GM23338 (cell line): Measurements from ENCODE around the gene EIF2B5. TPM values are rescaled to one million over a fixed set of nuclear protein-coding genes. Genes with fewer than 3 reads are reported as not detected.

ENCODE experiments used
- ATAC-seq: fragments of 200-7000 bp; cut with Tn5 transposase; 3 replicates; pipeline ENCODE4 v1.9.1; 2020
- DNase-seq: peaks from one replicate; pipeline ENCODE4 v3.0.0-alpha.2; 2015; ENCODE audit warnings: low spot score
- H2AFZ ChIP-seq: fragments of 200-600 bp; sonication (generic); 2 replicates; pipeline ENCODE4 v1.8.0; 2016; ENCODE audit warnings: antibody characterized with exemption, mild to moderate bottlenecking, moderate library complexity
- H3F3A ChIP-seq: fragments of 200-600 bp; sonication (generic); replicated peaks from 2 replicates; pipeline ENCODE4 v1.8.0; 2017; ENCODE audit warnings: antibody characterized with exemption, mixed run types, low read depth
- H3K27ac ChIP-seq: fragments of 200-600 bp; sonication (generic); 2 replicates; pipeline ENCODE4 v1.6.1; 2016; ENCODE audit warnings: low read depth
- H3K27me3 ChIP-seq: fragments of 200-600 bp; sonication (generic); 2 replicates; pipeline ENCODE4 v1.8.0; 2016; ENCODE audit warnings: mild to moderate bottlenecking, mixed run types, moderate library complexity; ENCODE audit not compliant: insufficient read depth
- H3K36me3 ChIP-seq: fragments of 200-600 bp; sonication (generic); 2 replicates; pipeline ENCODE4 v1.8.0; 2016; ENCODE audit warnings: mild to moderate bottlenecking; ENCODE audit not compliant: insufficient read depth
- H3K4me1 ChIP-seq: fragments of 200-600 bp; sonication (generic); 2 replicates; pipeline ENCODE4 v1.8.0; 2016; ENCODE audit warnings: mild to moderate bottlenecking, moderate library complexity; ENCODE audit not compliant: insufficient read depth
- H3K4me2 ChIP-seq: fragments of 200-600 bp; sonication (generic); 2 replicates; pipeline ENCODE4 v1.7.1; 2017; ENCODE audit warnings: mixed run types
- H3K4me3 ChIP-seq: fragments of 200-600 bp; sonication (generic); 2 replicates; pipeline ENCODE4 v1.6.1; 2016; ENCODE audit warnings: mixed run types
- H3K79me2 ChIP-seq: fragments of 200-600 bp; sonication (generic); replicated peaks from 2 replicates; pipeline ENCODE4 v1.8.0; 2017; ENCODE audit warnings: mild to moderate bottlenecking; ENCODE audit not compliant: insufficient read depth
- H3K9me2 ChIP-seq: fragments of 200-600 bp; sonication (generic); 2 replicates; pipeline ENCODE4 v1.8.0; 2017; ENCODE audit not compliant: insufficient read depth
- H4K20me1 ChIP-seq: fragments of 200-600 bp; sonication (generic); replicated peaks from 2 replicates; pipeline ENCODE4 v1.8.0; 2017; ENCODE audit warnings: mild to moderate bottlenecking; ENCODE audit not compliant: insufficient read depth
- H3K27ac Mint-ChIP-seq: 2 replicates; pipeline ENCODE4 v1.8.0; 2020; ENCODE audit warnings: inconsistent platforms, mild to moderate bottlenecking, moderate library complexity, mixed read lengths
- H3K27me3 Mint-ChIP-seq: 3 replicates; pipeline ENCODE4 v1.8.0; 2022; ENCODE audit warnings: low read depth, mild to moderate bottlenecking, moderate library complexity, mixed read lengths, inconsistent platforms; ENCODE audit not compliant: insufficient read depth, poor library complexity
- H3K36me3 Mint-ChIP-seq: 3 replicates; pipeline ENCODE4 v1.8.0; 2021; ENCODE audit warnings: low read depth, mild to moderate bottlenecking, inconsistent platforms, moderate library complexity, mixed read lengths
- H3K4me1 Mint-ChIP-seq: 3 replicates; pipeline ENCODE4 v1.8.0; 2020; ENCODE audit warnings: mild to moderate bottlenecking, inconsistent platforms, mixed read lengths
- H3K4me3 Mint-ChIP-seq: 3 replicates; pipeline ENCODE4 v1.8.0; 2021; ENCODE audit warnings: moderate library complexity, mild to moderate bottlenecking, inconsistent platforms, mixed read lengths
- H3K9me3 Mint-ChIP-seq: 3 replicates; pipeline ENCODE4 v1.8.0; 2020; ENCODE audit warnings: moderate library complexity, mild to moderate bottlenecking, inconsistent platforms, mixed read lengths
- CREB1 ChIP-seq: fragments of 250-450 bp; sonication (Bioruptor Pico); IDR thresholded peaks from 2 replicates; pipeline ENCODE4 v1.5.0; 2020; ENCODE audit warnings: low read depth, mild to moderate bottlenecking, moderate library complexity
- EZH2 ChIP-seq: fragments of 200-600 bp; sonication (generic); IDR thresholded peaks from one replicate; pipeline ENCODE4 v1.8.0; 2017; ENCODE audit warnings: antibody characterized with exemption, mild to moderate bottlenecking, low read depth; ENCODE audit not compliant: unreplicated experiment
- NANOG ChIP-seq: IDR thresholded peaks from 2 replicates; pipeline ENCODE4 v1.6.1; 2016; ENCODE audit warnings: antibody characterized with exemption, borderline replicate concordance
- STAT1 ChIP-seq: IDR thresholded peaks from one replicate; pipeline ENCODE4 v1.6.1; 2016; ENCODE audit warnings: antibody characterized with exemption; ENCODE audit not compliant: unreplicated experiment
- ZNF114 ChIP-seq: fragments of 250-450 bp; sonication (Bioruptor Pico); IDR thresholded peaks from 2 replicates; pipeline ENCODE4 v1.5.0; 2020; ENCODE audit warnings: mild to moderate bottlenecking, moderate library complexity
- polyA plus RNA-seq: library from polyadenylated mRNA; unstranded; fragments of >200 nt; fragmentation: Nextera tagmentation; extraction: Ambion mirVana; gene quantifications from 2 replicates; pipeline ENCODE4 v1.2.1, GENCODE V29; 2016
- total RNA-seq: library from RNA; depleted of rRNA; stranded (reverse); fragments of >200 nt; shearing (Covaris generic); gene quantifications from 2 replicates; pipeline ENCODE4 v1.2.3, GENCODE V29; 2014
- TF ChIP-seq, protein P1 (sequence below): IDR thresholded peaks from 2 replicates; pipeline ENCODE4 v1.6.1; 2016; ENCODE audit warnings: antibody characterized with exemption
- TF ChIP-seq, protein P2 (sequence below), 2 experiments: fragments of 200-600 bp in 1 of 2; sonication (generic) in 1 of 2; conservative IDR thresholded peaks; 2 replicates each; pipeline versions ENCODE4 v1.5.1 to v1.6.1; 2016 to 2017; ENCODE audit warnings: antibody characterized with exemption in 2 of 2, low read depth in 2 of 2, mild to moderate bottlenecking in 2 of 2, moderate library complexity in 1 of 2
- TF ChIP-seq, protein P3 (sequence below): fragments of 250-450 bp; sonication (Bioruptor Pico); IDR thresholded peaks from 2 replicates; pipeline ENCODE4 v1.5.0; 2020; ENCODE audit warnings: mild to moderate bottlenecking, moderate library complexity

EIF2B5 gene
- total and polyA plus RNA-seq, 2 experiments from 2014 or later, result 26.4 to 43.3 TPM

DNA sequence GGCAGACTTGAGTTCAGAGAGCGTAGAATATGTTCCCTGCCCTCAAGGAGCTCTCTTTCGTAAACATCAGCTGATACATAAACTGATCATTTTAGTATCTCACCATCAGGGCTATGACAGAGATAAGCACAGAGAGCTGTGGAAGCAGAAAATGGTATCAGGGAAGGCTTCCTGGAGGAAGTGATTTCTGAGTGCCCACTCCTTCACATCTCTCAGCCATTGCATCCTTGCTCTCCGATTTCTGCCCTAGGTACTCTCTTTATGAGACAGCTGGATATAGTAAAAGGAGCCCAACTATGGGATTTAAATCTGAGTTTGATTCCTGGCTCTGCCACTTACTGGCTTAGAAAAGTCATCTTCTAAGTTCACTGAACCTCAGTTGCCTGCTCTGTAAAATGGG, 30.4 kb downstream of the EIF2B5 start (continued):
- TF ChIP-seq, protein P1, sequence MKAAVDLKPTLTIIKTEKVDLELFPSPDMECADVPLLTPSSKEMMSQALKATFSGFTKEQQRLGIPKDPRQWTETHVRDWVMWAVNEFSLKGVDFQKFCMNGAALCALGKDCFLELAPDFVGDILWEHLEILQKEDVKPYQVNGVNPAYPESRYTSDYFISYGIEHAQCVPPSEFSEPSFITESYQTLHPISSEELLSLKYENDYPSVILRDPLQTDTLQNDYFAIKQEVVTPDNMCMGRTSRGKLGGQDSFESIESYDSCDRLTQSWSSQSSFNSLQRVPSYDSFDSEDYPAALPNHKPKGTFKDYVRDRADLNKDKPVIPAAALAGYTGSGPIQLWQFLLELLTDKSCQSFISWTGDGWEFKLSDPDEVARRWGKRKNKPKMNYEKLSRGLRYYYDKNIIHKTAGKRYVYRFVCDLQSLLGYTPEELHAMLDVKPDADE, result no peak
- no peak for TF ChIP-seq EZH2
- no peak for TF ChIP-seq ZNF114 (CRISPR knock-in tag)
- TF ChIP-seq STAT1, result no peak
- no peak for TF ChIP-seq NANOG
- TF ChIP-seq, protein P2, sequence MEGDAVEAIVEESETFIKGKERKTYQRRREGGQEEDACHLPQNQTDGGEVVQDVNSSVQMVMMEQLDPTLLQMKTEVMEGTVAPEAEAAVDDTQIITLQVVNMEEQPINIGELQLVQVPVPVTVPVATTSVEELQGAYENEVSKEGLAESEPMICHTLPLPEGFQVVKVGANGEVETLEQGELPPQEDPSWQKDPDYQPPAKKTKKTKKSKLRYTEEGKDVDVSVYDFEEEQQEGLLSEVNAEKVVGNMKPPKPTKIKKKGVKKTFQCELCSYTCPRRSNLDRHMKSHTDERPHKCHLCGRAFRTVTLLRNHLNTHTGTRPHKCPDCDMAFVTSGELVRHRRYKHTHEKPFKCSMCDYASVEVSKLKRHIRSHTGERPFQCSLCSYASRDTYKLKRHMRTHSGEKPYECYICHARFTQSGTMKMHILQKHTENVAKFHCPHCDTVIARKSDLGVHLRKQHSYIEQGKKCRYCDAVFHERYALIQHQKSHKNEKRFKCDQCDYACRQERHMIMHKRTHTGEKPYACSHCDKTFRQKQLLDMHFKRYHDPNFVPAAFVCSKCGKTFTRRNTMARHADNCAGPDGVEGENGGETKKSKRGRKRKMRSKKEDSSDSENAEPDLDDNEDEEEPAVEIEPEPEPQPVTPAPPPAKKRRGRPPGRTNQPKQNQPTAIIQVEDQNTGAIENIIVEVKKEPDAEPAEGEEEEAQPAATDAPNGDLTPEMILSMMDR (conservative IDR thresholded peaks at IDR 0.05; ENCODE audit: low read depth in 2 of 2), result no peak

DNA sequence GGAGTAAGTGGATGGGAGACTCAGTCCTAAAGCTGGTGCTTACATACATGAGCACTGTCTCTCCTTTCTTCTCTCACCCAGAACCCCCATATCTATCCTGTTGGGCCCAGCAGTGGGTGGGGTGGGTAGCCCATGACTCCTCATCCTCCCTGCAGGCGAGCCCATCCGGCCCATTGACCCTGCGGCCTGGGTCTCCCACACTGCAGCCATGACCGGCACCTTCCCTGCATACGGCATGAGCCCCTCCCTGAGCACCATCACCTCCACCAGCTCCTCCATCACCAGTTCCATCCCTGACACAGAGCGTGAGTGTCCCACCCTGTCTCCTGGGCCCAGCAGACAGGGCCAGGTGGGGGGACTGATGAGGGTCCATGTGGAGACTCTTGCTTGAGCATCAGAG, 31.5 kb downstream of the EIF2B5 start:
- Histone ChIP-seq H3K36me3 (0 out of 2 replicates have a peak, but pooled peaks cover 8% of the 10 kb centered on the region), H3K9me2 (no peaks in the 10 kb centered on the region), H3F3A (no peaks in the 10 kb centered on the region), H3K27me3 (no peaks in the 10 kb centered on the region), H4K20me1 (peaks cover 12% of the 10 kb centered on the region), H3K4me1 (no peaks in the 10 kb centered on the region), H2AFZ (no peak overlapping the region), H3K27ac (no peak overlapping the region), H3K4me2 (no peak overlapping the region), H3K4me3 (no peak overlapping the region), H3K79me2 (peaks cover 13% of the 10 kb centered on the region)
- Mint-ChIP-seq H3K9me3 (no peaks in the 10 kb centered on the region), H3K4me3 (no peak overlapping the region), H3K4me1 (peaks cover 6% of the 10 kb centered on the region; the same call in 2 of the 3 replicates), H3K27ac (no peak overlapping the region), H3K36me3 (peaks cover 65% of the 10 kb centered on the region), H3K27me3 (peaks cover 6% of the 10 kb centered on the region)
- ATAC-seq (no peak), DNase-seq (no peak)
- TF ChIP-seq, protein P3, sequence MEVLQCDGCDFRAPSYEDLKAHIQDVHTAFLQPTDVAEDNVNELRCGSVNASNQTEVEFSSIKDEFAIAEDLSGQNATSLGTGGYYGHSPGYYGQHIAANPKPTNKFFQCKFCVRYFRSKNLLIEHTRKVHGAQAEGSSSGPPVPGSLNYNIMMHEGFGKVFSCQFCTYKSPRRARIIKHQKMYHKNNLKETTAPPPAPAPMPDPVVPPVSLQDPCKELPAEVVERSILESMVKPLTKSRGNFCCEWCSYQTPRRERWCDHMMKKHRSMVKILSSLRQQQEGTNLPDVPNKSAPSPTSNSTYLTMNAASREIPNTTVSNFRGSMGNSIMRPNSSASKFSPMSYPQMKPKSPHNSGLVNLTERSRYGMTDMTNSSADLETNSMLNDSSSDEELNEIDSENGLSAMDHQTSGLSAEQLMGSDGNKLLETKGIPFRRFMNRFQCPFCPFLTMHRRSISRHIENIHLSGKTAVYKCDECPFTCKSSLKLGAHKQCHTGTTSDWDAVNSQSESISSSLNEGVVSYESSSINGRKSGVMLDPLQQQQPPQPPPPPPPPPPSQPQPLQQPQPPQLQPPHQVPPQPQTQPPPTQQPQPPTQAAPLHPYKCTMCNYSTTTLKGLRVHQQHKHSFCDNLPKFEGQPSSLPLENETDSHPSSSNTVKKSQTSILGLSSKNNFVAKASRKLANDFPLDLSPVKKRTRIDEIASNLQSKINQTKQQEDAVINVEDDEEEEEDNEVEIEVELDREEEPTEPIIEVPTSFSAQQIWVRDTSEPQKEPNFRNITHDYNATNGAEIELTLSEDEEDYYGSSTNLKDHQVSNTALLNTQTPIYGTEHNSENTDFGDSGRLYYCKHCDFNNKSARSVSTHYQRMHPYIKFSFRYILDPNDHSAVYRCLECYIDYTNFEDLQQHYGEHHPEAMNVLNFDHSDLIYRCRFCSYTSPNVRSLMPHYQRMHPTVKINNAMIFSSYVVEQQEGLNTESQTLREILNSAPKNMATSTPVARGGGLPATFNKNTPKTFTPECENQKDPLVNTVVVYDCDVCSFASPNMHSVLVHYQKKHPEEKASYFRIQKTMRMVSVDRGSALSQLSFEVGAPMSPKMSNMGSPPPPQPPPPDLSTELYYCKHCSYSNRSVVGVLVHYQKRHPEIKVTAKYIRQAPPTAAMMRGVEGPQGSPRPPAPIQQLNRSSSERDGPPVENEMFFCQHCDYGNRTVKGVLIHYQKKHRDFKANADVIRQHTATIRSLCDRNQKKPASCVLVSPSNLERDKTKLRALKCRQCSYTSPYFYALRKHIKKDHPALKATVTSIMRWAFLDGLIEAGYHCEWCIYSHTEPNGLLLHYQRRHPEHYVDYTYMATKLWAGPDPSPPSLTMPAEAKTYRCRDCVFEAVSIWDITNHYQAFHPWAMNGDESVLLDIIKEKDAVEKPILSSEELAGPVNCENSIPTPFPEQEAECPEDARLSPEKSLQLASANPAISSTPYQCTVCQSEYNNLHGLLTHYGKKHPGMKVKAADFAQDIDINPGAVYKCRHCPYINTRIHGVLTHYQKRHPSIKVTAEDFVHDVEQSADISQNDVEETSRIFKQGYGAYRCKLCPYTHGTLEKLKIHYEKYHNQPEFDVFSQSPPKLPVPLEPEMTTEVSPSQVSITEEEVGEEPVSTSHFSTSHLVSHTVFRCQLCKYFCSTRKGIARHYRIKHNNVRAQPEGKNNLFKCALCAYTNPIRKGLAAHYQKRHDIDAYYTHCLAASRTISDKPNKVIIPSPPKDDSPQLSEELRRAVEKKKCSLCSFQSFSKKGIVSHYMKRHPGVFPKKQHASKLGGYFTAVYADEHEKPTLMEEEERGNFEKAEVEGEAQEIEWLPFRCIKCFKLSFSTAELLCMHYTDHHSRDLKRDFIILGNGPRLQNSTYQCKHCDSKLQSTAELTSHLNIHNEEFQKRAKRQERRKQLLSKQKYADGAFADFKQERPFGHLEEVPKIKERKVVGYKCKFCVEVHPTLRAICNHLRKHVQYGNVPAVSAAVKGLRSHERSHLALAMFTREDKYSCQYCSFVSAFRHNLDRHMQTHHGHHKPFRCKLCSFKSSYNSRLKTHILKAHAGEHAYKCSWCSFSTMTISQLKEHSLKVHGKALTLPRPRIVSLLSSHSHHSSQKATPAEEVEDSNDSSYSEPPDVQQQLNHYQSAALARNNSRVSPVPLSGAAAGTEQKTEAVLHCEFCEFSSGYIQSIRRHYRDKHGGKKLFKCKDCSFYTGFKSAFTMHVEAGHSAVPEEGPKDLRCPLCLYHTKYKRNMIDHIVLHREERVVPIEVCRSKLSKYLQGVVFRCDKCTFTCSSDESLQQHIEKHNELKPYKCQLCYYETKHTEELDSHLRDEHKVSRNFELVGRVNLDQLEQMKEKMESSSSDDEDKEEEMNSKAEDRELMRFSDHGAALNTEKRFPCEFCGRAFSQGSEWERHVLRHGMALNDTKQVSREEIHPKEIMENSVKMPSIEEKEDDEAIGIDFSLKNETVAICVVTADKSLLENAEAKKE (CRISPR knock-in tag), result no peak
- no peak for TF ChIP-seq STAT1
- no peak for TF ChIP-seq CREB1 (CRISPR knock-in tag)
